Measurements from ENCODE around the gene MFN2.
"Not testable (repeated sequence)": the region's sequence is repeated elsewhere in the genome, so short reads cannot be mapped to it uniquely, and the experiment has no call there.

MFN2 gene

DNA sequence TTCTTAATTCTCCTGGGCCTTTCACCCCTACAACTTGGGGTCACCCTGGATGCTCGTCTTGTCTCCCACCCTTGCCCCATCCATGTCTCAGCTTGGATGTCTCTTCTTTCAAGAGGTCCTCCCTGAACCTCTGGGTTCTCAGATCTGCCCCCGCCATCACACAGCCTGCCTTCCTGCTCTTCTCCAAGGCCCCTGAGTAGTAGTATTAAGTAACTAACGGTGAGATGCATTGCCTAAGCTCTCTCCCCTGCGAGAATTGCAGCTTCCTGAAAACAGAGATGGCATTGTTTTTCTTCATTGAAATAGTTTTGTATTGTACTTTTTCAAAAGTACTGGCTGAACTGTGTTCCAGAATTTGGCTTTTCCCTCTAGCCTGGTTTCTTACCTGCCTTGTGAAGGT lies 55.1 kb downstream of the MFN2 start:
- no CpG with 5 or more reads among the region's 4 CpGs for WGBS (ENCODE audit: insufficient coverage, insufficient read length)
- H3K27ac ChIP-seq (ENCODE audit: low read length) = no peak overlapping the region
- H3K27me3 ChIP-seq (ENCODE audit: control insufficient read depth, insufficient read depth, low read length) = no peaks in the 10 kb centered on the region
- no peak for DNase-seq (ENCODE audit: low read depth, low spot score)
- no peaks in the 10 kb centered on the region for H3K4me1 ChIP-seq (ENCODE audit: control insufficient read depth, insufficient read depth, low read length)
- peaks cover 14% of the 10 kb centered on the region for H3K36me3 ChIP-seq (ENCODE audit: control insufficient read depth, insufficient read depth, low read length)
- H3K9me3 ChIP-seq (ENCODE audit: control insufficient read depth, insufficient read depth, low read length) = no peaks in the 10 kb centered on the region
- H3K4me3 ChIP-seq (ENCODE audit: low read length) = no peak overlapping the region

DNA sequence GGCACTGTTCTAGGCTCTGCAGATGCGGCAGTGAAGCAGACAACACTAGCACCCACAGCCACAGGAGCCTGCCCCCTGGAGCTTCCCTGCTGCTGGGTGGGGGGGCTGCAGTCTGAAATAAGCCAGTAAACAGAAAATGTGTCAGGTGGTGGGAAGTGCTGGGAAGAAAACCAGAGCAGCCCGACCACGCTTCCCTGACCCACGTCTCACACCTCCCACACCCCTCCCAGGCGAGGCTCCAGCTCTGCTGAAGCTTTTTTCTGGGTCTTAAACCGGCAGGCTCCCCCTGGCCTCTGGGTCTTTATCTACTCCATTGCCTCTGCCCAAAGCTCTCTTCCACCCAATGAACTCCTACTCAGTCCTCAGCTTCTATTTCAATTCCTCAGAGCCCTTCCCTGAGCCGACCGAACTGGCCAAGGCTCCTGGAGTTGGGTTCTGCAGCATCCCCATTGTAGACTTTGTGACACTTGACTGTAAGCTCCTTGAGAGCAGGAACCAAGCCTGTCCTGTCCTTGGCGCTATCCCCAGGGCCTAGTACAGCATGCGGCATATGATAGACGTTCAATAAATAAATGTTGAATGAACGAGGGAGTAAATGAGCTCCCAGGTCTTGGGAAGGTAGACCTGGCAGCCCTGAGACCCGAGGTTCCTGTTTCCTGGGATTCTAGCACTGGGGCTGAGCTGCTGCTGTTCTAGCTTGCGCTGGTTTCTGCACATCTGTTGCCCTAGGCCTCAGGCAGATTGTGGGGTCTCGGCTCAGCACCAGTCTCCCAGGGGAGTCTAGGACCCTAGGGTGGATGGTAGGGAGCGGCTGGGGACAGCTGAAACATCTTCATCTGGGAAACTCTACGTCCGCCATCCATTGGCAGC lies 57.5 kb downstream of the MFN2 start:
- no peaks in the 10 kb centered on the region for H3K9me3 ChIP-seq (ENCODE audit: control insufficient read depth, insufficient read depth, low read length)
- H3K27me3 ChIP-seq (ENCODE audit: control insufficient read depth, insufficient read depth, low read length) = no peaks in the 10 kb centered on the region
- DNase-seq (ENCODE audit: low read depth, low spot score) = no peak
- H3K27ac ChIP-seq (ENCODE audit: low read length) = no peak overlapping the region
- H3K4me1 ChIP-seq (ENCODE audit: control insufficient read depth, insufficient read depth, low read length) = no peaks in the 10 kb centered on the region
- no peak overlapping the region for H3K4me3 ChIP-seq (ENCODE audit: low read length)
- H3K36me3 ChIP-seq (ENCODE audit: control insufficient read depth, insufficient read depth, low read length) = no peaks in the 10 kb centered on the region
- WGBS (ENCODE audit: insufficient coverage, insufficient read length) = no CpG with 5 or more reads among the region's 18 CpGs

DNA sequence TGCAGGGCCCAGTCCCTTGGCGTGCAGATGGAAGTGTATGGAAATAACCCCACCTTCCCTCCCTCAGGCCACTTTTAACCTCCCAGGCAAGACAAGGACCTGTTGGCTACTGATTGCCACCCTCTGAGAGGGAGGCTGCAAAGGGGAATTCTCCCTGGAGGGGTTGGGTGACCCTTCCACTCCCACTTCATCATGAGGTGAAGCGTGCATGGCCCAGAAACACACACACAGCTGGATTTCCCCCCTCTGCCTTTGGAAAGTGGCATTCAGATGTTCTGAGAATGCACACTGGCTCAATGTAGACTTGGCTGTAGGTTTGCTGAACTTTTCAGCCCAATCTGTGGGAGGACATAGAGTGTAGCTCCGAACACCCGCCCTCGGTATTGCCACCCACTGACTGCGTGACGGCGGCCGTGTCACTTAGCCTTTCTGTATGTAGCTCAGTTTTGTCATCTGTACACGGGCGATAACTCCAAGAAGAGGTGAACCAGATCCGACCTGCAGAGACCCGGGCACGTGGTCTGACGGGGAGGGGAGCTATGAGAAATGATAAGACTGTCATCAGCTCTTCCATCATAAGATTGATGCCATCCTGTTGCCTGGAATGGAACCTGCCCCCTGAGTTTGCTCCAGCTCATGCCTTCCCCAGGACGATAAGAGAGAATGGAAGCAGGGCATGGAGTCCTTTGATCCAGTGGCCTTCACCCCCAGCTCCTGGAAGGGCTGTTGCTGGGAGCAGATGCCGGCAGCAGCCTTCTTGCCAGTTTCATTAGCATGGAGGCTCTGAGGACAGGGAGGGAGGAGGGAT lies 58.3 kb downstream of the MFN2 start:
- Histone ChIP-seq H3K9me3 (ENCODE audit: control insufficient read depth, insufficient read depth, low read length) (no peaks in the 10 kb centered on the region), H3K4me1 (ENCODE audit: control insufficient read depth, insufficient read depth, low read length) (no peaks in the 10 kb centered on the region), H3K36me3 (ENCODE audit: control insufficient read depth, insufficient read depth, low read length) (no peaks in the 10 kb centered on the region), H3K27ac (ENCODE audit: low read length) (no peak overlapping the region), H3K4me3 (ENCODE audit: low read length) (no peak overlapping the region), H3K27me3 (ENCODE audit: control insufficient read depth, insufficient read depth, low read length) (no peaks in the 10 kb centered on the region)
- no peak for DNase-seq (ENCODE audit: low read depth, low spot score)
- no CpG with 5 or more reads among the region's 17 CpGs for WGBS (ENCODE audit: insufficient coverage, insufficient read length)

DNA sequence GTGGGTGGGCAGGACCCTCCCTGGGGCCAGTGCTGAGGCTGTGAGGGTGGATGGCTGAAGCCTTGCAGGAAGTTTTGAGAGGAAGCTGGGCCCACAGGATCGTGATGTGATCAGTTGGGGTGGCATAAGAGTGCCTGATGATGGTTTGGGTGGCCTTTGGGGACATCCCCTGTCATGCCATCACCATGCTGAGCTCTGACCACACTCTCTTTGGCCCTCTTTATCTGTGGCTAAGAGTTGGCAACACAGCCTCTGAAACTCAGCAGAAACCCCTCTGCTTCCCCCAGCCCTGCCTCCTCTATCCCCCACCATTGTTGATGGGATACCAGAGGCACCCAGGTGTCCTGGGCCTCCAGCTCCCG lies 58.9 kb downstream of the MFN2 start:
- WGBS (ENCODE audit: insufficient coverage, insufficient read length) = no CpG with 5 or more reads among the region's 2 CpGs
- Histone ChIP-seq H3K9me3 (ENCODE audit: control insufficient read depth, insufficient read depth, low read length) (no peaks in the 10 kb centered on the region), H3K4me3 (ENCODE audit: low read length) (no peak overlapping the region), H3K4me1 (ENCODE audit: control insufficient read depth, insufficient read depth, low read length) (no peaks in the 10 kb centered on the region), H3K27ac (ENCODE audit: low read length) (no peak overlapping the region), H3K36me3 (ENCODE audit: control insufficient read depth, insufficient read depth, low read length) (no peaks in the 10 kb centered on the region), H3K27me3 (ENCODE audit: control insufficient read depth, insufficient read depth, low read length) (no peaks in the 10 kb centered on the region)
- no peak for DNase-seq (ENCODE audit: low read depth, low spot score)

DNA sequence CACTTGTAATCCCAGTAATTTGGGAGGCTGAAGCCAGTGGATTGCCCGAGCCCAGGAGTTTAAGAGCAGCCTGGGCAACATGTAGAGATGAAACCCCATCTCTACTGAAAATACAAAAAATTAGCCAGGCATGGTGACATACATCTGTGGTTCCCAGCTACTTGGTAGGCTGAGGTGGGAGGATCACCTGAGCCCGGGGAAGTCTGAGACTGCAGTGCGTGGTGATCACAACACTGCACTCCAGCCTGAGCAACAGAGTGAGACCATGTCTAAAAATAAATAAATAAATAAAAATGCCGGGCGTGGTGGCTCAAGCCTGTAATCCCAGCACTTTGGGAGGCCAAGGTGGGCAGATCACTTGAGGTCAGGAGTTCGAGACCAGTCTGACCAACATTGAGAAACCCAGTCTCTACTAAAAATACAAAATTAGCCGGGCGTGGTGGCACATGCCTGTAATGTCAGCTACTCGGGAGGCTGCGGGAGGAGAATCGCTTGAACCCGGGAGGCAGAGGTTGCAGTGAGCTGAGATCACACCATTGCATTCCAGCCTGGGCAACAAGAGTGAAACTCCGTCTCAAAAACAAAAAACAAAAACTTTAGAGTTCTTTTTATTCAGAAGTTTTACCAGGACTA lies 59.7 kb downstream of the MFN2 start:
- not testable (repeated sequence) for DNase-seq (ENCODE audit: low read depth, low spot score); H3K4me1 ChIP-seq (ENCODE audit: control insufficient read depth, insufficient read depth, low read length); H3K4me3 ChIP-seq (ENCODE audit: low read length); H3K9me3 ChIP-seq (ENCODE audit: control insufficient read depth, insufficient read depth, low read length); H3K27me3 ChIP-seq (ENCODE audit: control insufficient read depth, insufficient read depth, low read length); H3K36me3 ChIP-seq (ENCODE audit: control insufficient read depth, insufficient read depth, low read length); H3K27ac ChIP-seq (ENCODE audit: low read length)
- WGBS (ENCODE audit: insufficient coverage, insufficient read length) = no CpG with 5 or more reads among the region's 13 CpGs

DNA sequence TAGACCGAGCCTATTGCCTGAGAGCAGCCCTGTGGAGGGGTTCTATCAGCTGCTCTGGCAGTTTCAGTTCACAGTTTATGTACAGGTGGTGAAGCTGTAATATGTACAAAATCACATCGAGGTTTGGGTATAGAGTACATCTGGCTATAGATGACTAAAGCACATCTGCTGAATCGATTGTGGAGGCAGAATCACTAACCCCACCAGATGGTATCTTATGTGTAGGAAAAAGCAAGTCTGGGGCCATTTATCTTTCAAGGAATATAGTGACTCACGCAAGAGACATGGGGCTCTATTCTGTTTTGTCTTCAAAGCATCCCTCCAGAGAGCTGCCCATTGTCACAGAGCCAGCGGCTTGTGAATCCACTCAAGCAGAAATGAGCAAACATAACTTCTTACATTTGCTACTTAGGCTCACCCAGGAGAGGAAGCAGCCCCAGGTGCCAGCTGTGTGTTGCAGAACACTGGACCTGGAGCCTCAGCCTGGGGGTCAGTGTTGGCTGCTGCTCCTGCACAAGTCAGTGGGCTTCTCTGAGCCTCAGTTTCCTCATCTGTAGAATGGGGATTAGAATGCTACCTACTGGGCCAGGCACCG lies 60.3 kb downstream of the MFN2 start:
- H3K27me3 ChIP-seq (ENCODE audit: control insufficient read depth, insufficient read depth, low read length) = no peaks in the 10 kb centered on the region
- H3K4me1 ChIP-seq (ENCODE audit: control insufficient read depth, insufficient read depth, low read length) = no peaks in the 10 kb centered on the region
- H3K27ac ChIP-seq (ENCODE audit: low read length) = no peak overlapping the region
- no CpG with 5 or more reads among the region's 6 CpGs for WGBS (ENCODE audit: insufficient coverage, insufficient read length)
- H3K4me3 ChIP-seq (ENCODE audit: low read length) = no peak overlapping the region
- no peak for DNase-seq (ENCODE audit: low read depth, low spot score)
- H3K36me3 ChIP-seq (ENCODE audit: control insufficient read depth, insufficient read depth, low read length) = no peaks in the 10 kb centered on the region
- H3K9me3 ChIP-seq (ENCODE audit: control insufficient read depth, insufficient read depth, low read length) = no peaks in the 10 kb centered on the region

DNA sequence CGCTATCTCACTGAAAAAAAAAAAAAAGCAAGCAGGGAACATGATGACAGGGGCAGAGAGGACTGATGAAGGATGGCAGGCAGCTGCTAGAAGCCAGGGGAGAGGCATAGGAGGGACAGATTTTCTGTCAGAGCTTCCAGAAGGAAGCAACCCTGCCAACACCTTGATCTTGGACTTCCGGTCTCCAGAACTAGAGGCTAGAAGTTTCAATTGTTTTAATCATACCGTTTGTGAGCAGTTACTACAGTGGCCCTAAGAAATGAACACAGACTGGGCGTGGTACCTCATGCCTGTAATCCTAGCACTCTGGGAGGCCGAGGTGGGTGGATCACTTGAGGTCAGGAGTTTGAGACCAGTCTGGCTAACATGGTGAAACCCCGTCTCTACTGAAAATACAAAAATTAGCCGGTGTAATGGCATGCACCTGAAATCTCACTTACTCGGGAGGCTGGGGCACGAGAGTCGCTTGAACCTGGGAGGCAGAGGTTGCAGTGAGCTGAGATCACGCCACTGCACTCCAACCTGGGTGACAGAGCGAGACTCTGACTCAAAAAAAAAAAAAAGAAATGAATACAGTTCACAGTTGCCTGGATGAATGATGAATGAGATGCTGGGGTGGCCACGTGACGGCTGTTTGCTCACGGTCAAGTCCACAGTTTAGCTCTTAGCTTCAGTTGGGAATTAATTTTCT lies 64.1 kb downstream of the MFN2 start:
- WGBS (ENCODE audit: insufficient coverage, insufficient read length) = no CpG with 5 or more reads among the region's 15 CpGs
- not testable (repeated sequence) for DNase-seq (ENCODE audit: low read depth, low spot score); H3K9me3 ChIP-seq (ENCODE audit: control insufficient read depth, insufficient read depth, low read length); H3K36me3 ChIP-seq (ENCODE audit: control insufficient read depth, insufficient read depth, low read length); H3K4me3 ChIP-seq (ENCODE audit: low read length); H3K27ac ChIP-seq (ENCODE audit: low read length); H3K27me3 ChIP-seq (ENCODE audit: control insufficient read depth, insufficient read depth, low read length); H3K4me1 ChIP-seq (ENCODE audit: control insufficient read depth, insufficient read depth, low read length)

DNA sequence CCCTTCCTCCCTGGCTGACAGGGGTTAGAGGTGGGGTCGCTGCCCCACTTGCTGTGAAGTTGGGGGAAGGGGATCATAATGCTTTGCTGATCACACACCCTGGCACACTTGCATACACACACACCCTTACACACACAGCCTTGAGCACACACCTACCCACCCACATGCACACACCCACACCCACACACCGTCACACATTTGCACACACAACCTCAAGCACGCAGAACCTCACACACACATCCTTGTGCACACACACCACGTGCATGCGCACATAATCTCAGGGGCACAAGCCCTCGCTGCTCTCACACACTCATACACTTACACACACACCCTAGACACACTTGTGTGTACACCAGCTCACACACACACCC lies 66.5 kb downstream of the MFN2 start:
- 100% methylated on average over 1 of the region's 6 CpGs for WGBS (ENCODE audit: insufficient coverage, insufficient read length)

DNA sequence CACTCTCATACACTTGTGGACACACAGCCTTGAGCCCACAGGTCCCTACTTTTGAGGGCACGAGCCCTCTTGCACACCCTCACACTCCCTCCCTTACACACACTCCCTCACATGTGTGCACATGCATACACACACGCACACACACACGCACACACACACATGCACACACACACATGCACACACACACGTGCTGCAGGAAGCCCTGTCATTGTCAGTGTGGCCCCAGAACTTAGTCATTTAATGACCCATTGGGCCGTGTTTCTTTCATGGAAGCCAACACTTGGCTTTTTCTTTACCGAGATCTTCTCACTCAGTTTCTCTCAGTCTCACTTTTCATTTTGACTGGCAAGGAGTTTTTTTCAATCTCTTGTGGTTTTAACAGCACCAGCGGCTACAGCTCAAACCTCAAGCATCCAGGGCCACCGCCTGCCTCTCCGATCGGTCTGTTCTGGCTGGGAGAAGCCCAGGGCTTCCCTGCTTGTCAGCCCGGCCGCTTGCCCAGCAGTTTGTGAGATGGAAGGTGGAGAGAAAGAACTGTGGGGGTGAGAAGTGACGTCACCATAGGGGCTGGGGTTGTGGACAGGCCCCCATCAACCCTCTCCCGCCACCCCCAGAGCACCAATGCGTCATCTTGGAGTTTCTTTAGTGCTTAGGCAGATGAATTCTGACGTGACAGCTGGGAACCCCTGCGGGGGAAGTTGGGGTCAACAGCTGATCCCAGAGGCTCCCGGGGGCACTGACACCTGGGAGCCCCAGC lies 67.1 kb downstream of the MFN2 start:
- Histone ChIP-seq H3K9me3 (ENCODE audit: control insufficient read depth, insufficient read depth, low read length) (no peaks in the 10 kb centered on the region), H3K4me1 (ENCODE audit: control insufficient read depth, insufficient read depth, low read length) (peaks cover 2% of the 10 kb centered on the region), H3K36me3 (ENCODE audit: control insufficient read depth, insufficient read depth, low read length) (no peaks in the 10 kb centered on the region), H3K27ac (ENCODE audit: low read length) (no peak overlapping the region), H3K4me3 (ENCODE audit: low read length) (no peak overlapping the region), H3K27me3 (ENCODE audit: control insufficient read depth, insufficient read depth, low read length) (no peaks in the 10 kb centered on the region)
- no CpG with 5 or more reads among the region's 18 CpGs for whole genome bisulfite sequencing (ENCODE audit: insufficient coverage, insufficient read length)
- DNase-seq (ENCODE audit: low read depth, low spot score) = no peak

More for the DNA sequence above, 66.5 kb downstream of the MFN2 start:
- H3K36me3 ChIP-seq (ENCODE audit: control insufficient read depth, insufficient read depth, low read length) = no peaks in the 10 kb centered on the region
- peaks cover 2% of the 10 kb centered on the region for H3K4me1 ChIP-seq (ENCODE audit: control insufficient read depth, insufficient read depth, low read length)
- H3K27ac ChIP-seq (ENCODE audit: low read length) = no peak overlapping the region
- H3K4me3 ChIP-seq (ENCODE audit: low read length) = no peak overlapping the region
- no peaks in the 10 kb centered on the region for H3K27me3 ChIP-seq (ENCODE audit: control insufficient read depth, insufficient read depth, low read length)
- DNase-seq (ENCODE audit: low read depth, low spot score) = no peak
- no peaks in the 10 kb centered on the region for H3K9me3 ChIP-seq (ENCODE audit: control insufficient read depth, insufficient read depth, low read length)
